ENCODE measurements around the gene SCUBE1. TPM values are rescaled to one million over a fixed set of nuclear protein-coding genes. Genes with fewer than 3 reads are reported as not detected.

Gene SCUBE1
- total and polyA plus RNA-seq, 7 experiments from 2014 or later, result 0.11 to 0.27 (median 0.19) TPM; not detected in 4

DNA sequence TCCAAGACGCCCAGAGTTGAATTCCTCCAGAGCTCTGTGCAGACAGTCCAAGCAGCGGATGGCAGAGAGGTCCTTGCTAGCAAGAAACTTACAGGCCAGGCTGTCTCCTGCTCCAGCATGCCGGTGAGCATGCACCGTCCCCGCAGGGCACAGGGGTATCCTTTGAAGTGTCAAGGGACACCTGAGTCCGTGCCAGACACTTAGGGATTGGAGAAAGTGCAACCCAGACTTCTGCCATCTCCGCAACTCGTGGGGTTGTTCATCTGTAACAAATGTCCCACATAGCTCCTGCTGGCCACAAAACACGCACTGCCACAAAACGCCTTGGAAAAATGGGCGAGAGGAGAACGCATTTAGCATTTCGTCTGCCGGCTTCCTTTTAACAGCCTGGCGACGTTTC lies 178.5 kb downstream of the SCUBE1 start:
- H3K36me3 Mint-ChIP-seq, result peaks cover 0 to 8% (median 4%) of the 10 kb centered on the region in 5 donors
- intact Hi-C loops (cut with micrococcal nuclease), result no loop called here
- no peak overlapping the region for H3K27ac ChIP-seq (ENCODE audit: low read depth, low read length)
- no peak for DNase-seq
- CTCF ChIA-PET, result no interaction called here
- H3K4me1 ChIP-seq (ENCODE audit: control insufficient read depth in 2 of 2, insufficient read depth in 2 of 2, low read length in 2 of 2), result no peaks in the 10 kb centered on the region
- no peaks in the 10 kb centered on the region for H3K9me3 ChIP-seq (ENCODE audit: control insufficient read depth in 2 of 3, low read length in 3 of 3)
- H3K4me1 Mint-ChIP-seq, result peaks cover 0 to 8% (median 6%) of the 10 kb centered on the region in 7 donors
- no peaks in the 10 kb centered on the region for H3K9me3 Mint-ChIP-seq
- POLR2A ChIA-PET, result no interaction called here
- peak overlapping the region in 1 of 9 donors; percentile 88 for H3K27ac Mint-ChIP-seq
- no peak overlapping the region for H3K4me3 ChIP-seq (ENCODE audit: low read length)
- H3K27me3 ChIP-seq (ENCODE audit: control insufficient read depth in 2 of 2, insufficient read depth in 2 of 2, low read length in 2 of 2), result no peaks in the 10 kb centered on the region
- no peaks in the 10 kb centered on the region for H3K27me3 Mint-ChIP-seq
- H3K4me3 Mint-ChIP-seq, result no peak overlapping the region
- no peak for ATAC-seq
- H3K36me3 ChIP-seq (ENCODE audit: control insufficient read depth in 2 of 3, insufficient read depth in 3 of 3, low read length in 3 of 3), result peaks cover 0 to 51% (median 4%) of the 10 kb centered on the region in 3 experiments

GRCh38 chr22:43163241-43163795 lies 179.9 kb downstream of the SCUBE1 start:
- H3K9me3 Mint-ChIP-seq, result no peaks in the 10 kb centered on the region
- Histone ChIP-seq H3K27me3 (ENCODE audit: control insufficient read depth in 2 of 2, insufficient read depth in 2 of 2, low read length in 2 of 2) (no peaks in the 10 kb centered on the region), H3K9me3 (ENCODE audit: control insufficient read depth in 2 of 3, low read length in 3 of 3) (no peaks in the 10 kb centered on the region), H3K4me3 (ENCODE audit: low read length) (no peak overlapping the region), H3K4me1 (ENCODE audit: control insufficient read depth in 2 of 2, insufficient read depth in 2 of 2, low read length in 2 of 2) (no peaks in the 10 kb centered on the region), H3K27ac (ENCODE audit: low read depth, low read length) (no peak overlapping the region), H3K36me3 (ENCODE audit: control insufficient read depth in 2 of 3, insufficient read depth in 3 of 3, low read length in 3 of 3) (peaks cover 0 to 43% (median 4%) of the 10 kb centered on the region in 3 experiments)
- DNase-seq (no peak), ATAC-seq (no peak)
- H3K27me3 Mint-ChIP-seq, result no peaks in the 10 kb centered on the region
- CTCF ChIA-PET, result no interaction called here
- intact Hi-C loops (cut with micrococcal nuclease), result no loop called here
- H3K4me1 Mint-ChIP-seq, result peaks cover 0 to 12% (median 8%) of the 10 kb centered on the region in 7 donors
- peaks cover 0 to 8% (median 4%) of the 10 kb centered on the region in 5 donors for H3K36me3 Mint-ChIP-seq
- H3K27ac Mint-ChIP-seq, result peak overlapping the region in 1 of 9 donors; percentile 47
- H3K4me3 Mint-ChIP-seq, result no peak overlapping the region
- POLR2A ChIA-PET, result interaction anchor here (1.5 to 1.7 kb wide), 2 partner anchors 21 to 24 kb away, joined by 4 to 5 read pairs; partner anchors contain the start of gene TTLL12

- Histone ChIP-seq H3K27me3 (ENCODE audit: control insufficient read depth in 2 of 2, insufficient read depth in 2 of 2, low read length in 2 of 2) (no peaks in the 10 kb centered on the region), H3K4me1 (ENCODE audit: control insufficient read depth in 2 of 2, insufficient read depth in 2 of 2, low read length in 2 of 2) (no peaks in the 10 kb centered on the region), H3K9me3 (ENCODE audit: control insufficient read depth in 2 of 3, low read length in 3 of 3) (no peaks in the 10 kb centered on the region), H3K4me3 (ENCODE audit: low read length) (no peak overlapping the region), H3K36me3 (ENCODE audit: control insufficient read depth in 2 of 3, insufficient read depth in 3 of 3, low read length in 3 of 3) (peaks cover 0 to 36% (median 4%) of the 10 kb centered on the region in 3 experiments), H3K27ac (ENCODE audit: low read depth, low read length) (no peak overlapping the region)
- POLR2A ChIA-PET, result interaction anchor here (1.5 to 1.7 kb wide), 2 partner anchors 22 to 25 kb away, joined by 4 to 5 read pairs; partner anchors contain the start of gene TTLL12
- DNase-seq, result no peak
- CTCF ChIA-PET, result no interaction called here
- no peaks in the 10 kb centered on the region for H3K27me3 Mint-ChIP-seq
- H3K4me3 Mint-ChIP-seq, result no peak overlapping the region
- no peaks in the 10 kb centered on the region for H3K9me3 Mint-ChIP-seq
- H3K4me1 Mint-ChIP-seq, result peaks cover 0 to 17% (median 8%) of the 10 kb centered on the region in 7 donors
- peak overlapping the region in 1 of 9 donors; percentile 74 for H3K27ac Mint-ChIP-seq
- H3K36me3 Mint-ChIP-seq, result peaks cover 0 to 4% (median 3%) of the 10 kb centered on the region in 5 donors
- intact Hi-C loops (cut with micrococcal nuclease), result no loop called here
- ATAC-seq, result no peak
These were observed 180.6 kb downstream of the SCUBE1 start for GRCh38 chr22:43162412-43163150.

GRCh38 chr22:43160497-43161126 lies 182.6 kb downstream of the SCUBE1 start:
- Mint-ChIP-seq H3K27me3 (no peaks in the 10 kb centered on the region), H3K4me1 (peaks cover 0 to 22% (median 13%) of the 10 kb centered on the region in 7 donors), H3K9me3 (no peaks in the 10 kb centered on the region), H3K27ac (peak overlapping the region in 6 of 9 donors; percentile 3 to 67 (median 30)), H3K4me3 (no peak overlapping the region), H3K36me3 (peaks cover 0 to 4% (median 3%) of the 10 kb centered on the region in 5 donors)
- ChIA-PET POLR2A (interaction anchor here (0.6 kb wide), 1 partner anchor 11 kb away, joined by 3 read pairs; no protein-coding TSS in a partner anchor), CTCF (no interaction called here)
- Histone ChIP-seq H3K4me1 (ENCODE audit: control insufficient read depth in 2 of 2, insufficient read depth in 2 of 2, low read length in 2 of 2) (no peaks in the 10 kb centered on the region), H3K27me3 (ENCODE audit: control insufficient read depth in 2 of 2, insufficient read depth in 2 of 2, low read length in 2 of 2) (no peaks in the 10 kb centered on the region), H3K36me3 (ENCODE audit: control insufficient read depth in 2 of 3, insufficient read depth in 3 of 3, low read length in 3 of 3) (peaks cover 0 to 36% (median 4%) of the 10 kb centered on the region in 3 experiments), H3K27ac (ENCODE audit: low read depth, low read length) (no peak overlapping the region), H3K9me3 (ENCODE audit: control insufficient read depth in 2 of 3, low read length in 3 of 3) (no peaks in the 10 kb centered on the region), H3K4me3 (ENCODE audit: low read length) (no peak overlapping the region)
- ATAC-seq (no peak), DNase-seq (no peak)
- intact Hi-C loops (cut with micrococcal nuclease), result no loop called here

DNA sequence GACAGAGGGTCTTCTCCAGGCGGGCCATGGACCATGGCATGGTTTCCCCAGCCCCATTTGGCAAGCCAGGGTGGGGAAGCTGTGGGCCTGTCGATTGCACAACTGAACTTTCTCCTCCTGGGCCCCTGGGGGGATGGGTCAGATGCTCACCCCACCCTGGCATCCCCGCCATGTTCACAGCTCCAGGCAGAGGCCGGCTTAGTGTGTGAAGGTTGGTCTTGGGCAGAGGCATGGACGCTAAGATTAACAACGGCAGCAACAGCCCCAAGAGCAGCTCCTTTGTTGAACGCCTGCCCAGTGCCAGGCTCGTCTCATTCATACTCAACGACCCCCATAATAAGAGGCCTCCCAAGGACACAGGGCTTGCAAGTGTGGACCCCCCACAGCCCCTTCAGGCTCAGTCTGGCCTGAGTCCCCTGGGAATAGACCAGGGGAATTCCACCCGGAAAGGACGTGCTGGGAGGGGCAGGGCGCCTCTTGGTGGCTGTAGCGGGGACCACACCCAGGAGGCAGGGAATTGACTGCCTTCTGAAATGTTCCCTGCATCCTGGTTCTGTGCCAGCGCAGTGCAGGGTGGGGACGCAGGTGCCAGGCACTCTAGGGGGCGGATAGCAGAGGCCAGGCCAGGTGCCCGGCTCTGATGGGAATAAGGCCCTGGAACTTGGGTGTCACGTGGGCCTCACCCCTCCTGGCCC lies 183.5 kb downstream of the SCUBE1 start:
- intact Hi-C loops (cut with micrococcal nuclease), result no loop called here
- Histone ChIP-seq H3K4me3 (ENCODE audit: low read length) (no peak overlapping the region), H3K9me3 (ENCODE audit: control insufficient read depth in 2 of 3, low read length in 3 of 3) (no peaks in the 10 kb centered on the region), H3K27me3 (ENCODE audit: control insufficient read depth in 2 of 2, insufficient read depth in 2 of 2, low read length in 2 of 2) (no peaks in the 10 kb centered on the region), H3K36me3 (ENCODE audit: control insufficient read depth in 2 of 3, insufficient read depth in 3 of 3, low read length in 3 of 3) (peaks cover 0 to 42% (median 4%) of the 10 kb centered on the region in 3 experiments), H3K27ac (ENCODE audit: low read depth, low read length) (no peak overlapping the region), H3K4me1 (ENCODE audit: control insufficient read depth in 2 of 2, insufficient read depth in 2 of 2, low read length in 2 of 2) (no peaks in the 10 kb centered on the region)
- Mint-ChIP-seq H3K4me1 (peaks cover 0 to 24% (median 13%) of the 10 kb centered on the region in 7 donors), H3K4me3 (no peak overlapping the region), H3K36me3 (peaks cover 0 to 4% (median 3%) of the 10 kb centered on the region in 5 donors), H3K9me3 (no peaks in the 10 kb centered on the region), H3K27me3 (no peaks in the 10 kb centered on the region), H3K27ac (no peak overlapping the region)
- no peak for ATAC-seq
- ChIA-PET POLR2A (no interaction called here), CTCF (no interaction called here)
- DNase-seq, result no peak

GRCh38 chr22:43158778-43159483 lies 184.2 kb downstream of the SCUBE1 start:
- H3K36me3 ChIP-seq (ENCODE audit: control insufficient read depth in 2 of 3, insufficient read depth in 3 of 3, low read length in 3 of 3), result peaks cover 0 to 42% (median 4%) of the 10 kb centered on the region in 3 experiments
- H3K4me1 ChIP-seq (ENCODE audit: control insufficient read depth in 2 of 2, insufficient read depth in 2 of 2, low read length in 2 of 2), result no peaks in the 10 kb centered on the region
- CTCF ChIA-PET, result interaction anchor here (0.6 kb wide), 1 partner anchor 1191 kb away, joined by 3 read pairs; no protein-coding TSS in a partner anchor

More at GRCh38 chr22:43158778-43159483, 184.2 kb downstream of the SCUBE1 start:
- H3K27ac ChIP-seq (ENCODE audit: low read depth, low read length), result no peak overlapping the region
- H3K27ac Mint-ChIP-seq, result peak overlapping the region in 5 of 9 donors; percentile 7 to 78 (median 22)
- intact Hi-C loops (cut with micrococcal nuclease), result no loop called here
- no peaks in the 10 kb centered on the region for H3K27me3 Mint-ChIP-seq
- no peaks in the 10 kb centered on the region for H3K9me3 ChIP-seq (ENCODE audit: control insufficient read depth in 2 of 3, low read length in 3 of 3)
- no peak overlapping the region for H3K4me3 ChIP-seq (ENCODE audit: low read length)
- no peaks in the 10 kb centered on the region for H3K27me3 ChIP-seq (ENCODE audit: control insufficient read depth in 2 of 2, insufficient read depth in 2 of 2, low read length in 2 of 2)
- H3K36me3 Mint-ChIP-seq, result peaks cover 0 to 4% (median 2%) of the 10 kb centered on the region in 5 donors
- peaks cover 0 to 23% (median 9%) of the 10 kb centered on the region in 7 donors for H3K4me1 Mint-ChIP-seq
- no peaks in the 10 kb centered on the region for H3K9me3 Mint-ChIP-seq
- ATAC-seq, result no peak
- DNase-seq, result no peak
- POLR2A ChIA-PET, result interaction anchor here (1.0 kb wide), 1 partner anchor 22 kb away, joined by 3 read pairs; no protein-coding TSS in a partner anchor
- no peak overlapping the region for H3K4me3 Mint-ChIP-seq

All from naive thymus-derived CD4-positive, alpha-beta T cell (primary cell).